Kidney (tissue), 14 donors: Measurements from ENCODE around the gene PPARG. TPM values are rescaled to one million over a fixed set of nuclear protein-coding genes. Genes with fewer than 3 reads are reported as not detected.

Experiments
- DNase-seq, 5 donors: peaks; one replicate each; pipeline ENCODE4 v3.0.0-alpha.2; 2013 to 2020
- FAIRE-seq: peaks from 2 replicates; lab custom pipeline; 2012; peaks lifted over from hg19 to GRCh38; lab: Jason Lieb, UNC
- H3K27ac ChIP-seq, 2 donors: one replicate each; pipeline ENCODE4 v1.7.0; 2013; ENCODE audit warnings: low read depth in 2 of 2, low read length in 2 of 2, inconsistent platforms in 1 of 2
- H3K27me3 ChIP-seq: one replicate; pipeline ENCODE4 v1.7.1; 2013; ENCODE audit warnings: low read length, inconsistent platforms; ENCODE audit not compliant: control insufficient read depth, insufficient read depth
- H3K36me3 ChIP-seq, 3 donors: one replicate each; pipeline versions ENCODE4 v1.7.0 to v1.7.1; 2013; ENCODE audit warnings: low read length in 3 of 3, control low read depth in 1 of 3, inconsistent platforms in 1 of 3; ENCODE audit not compliant: insufficient read depth in 3 of 3, control insufficient read depth in 2 of 3
- H3K4me1 ChIP-seq, 3 donors: one replicate each; pipeline versions ENCODE4 v1.7.0 to v1.7.1; 2013; ENCODE audit warnings: low read length in 3 of 3, inconsistent platforms in 1 of 3, low read depth in 1 of 3; ENCODE audit not compliant: control insufficient read depth in 2 of 3, insufficient read depth in 2 of 3
- H3K4me3 ChIP-seq, 3 donors: one replicate each; pipeline versions ENCODE4 v1.7.0 to v1.8.1; 2013; ENCODE audit warnings: low read length in 3 of 3, control low read depth in 1 of 3, inconsistent platforms in 1 of 3
- H3K9ac ChIP-seq, 3 donors: one replicate each; pipeline versions ENCODE4 v1.7.0 to v1.7.1; 2013; ENCODE audit warnings: low read length in 3 of 3, control low read depth in 1 of 3, inconsistent platforms in 1 of 3
- H3K9me3 ChIP-seq, 3 donors: one replicate each; pipeline versions ENCODE4 v1.7.0 to v1.7.1; 2013; ENCODE audit warnings: low read length in 3 of 3, control low read depth in 1 of 3, inconsistent platforms in 1 of 3; ENCODE audit not compliant: control insufficient read depth in 2 of 3, insufficient read depth in 1 of 3
- CTCF ChIP-seq: IDR thresholded peaks from 3 replicates; pipeline ENCODE4 v1.5.1; 2012; ENCODE audit warnings: mild to moderate bottlenecking, moderate library complexity, borderline replicate concordance; ENCODE audit not compliant: insufficient read depth; ENCODE audit errors: extremely low read depth
- intact Hi-C: fragments of 100-400 bp; cut with DNase I; formaldehyde crosslinking; loops from one replicate; pipeline ENCODE4 v1.11.1; 2022
- polyA plus RNA-seq: library from polyadenylated mRNA; stranded (reverse); fragments of 350-450 nt; fragmentation: Illumina TruSeq; extraction: RNeasy Lipid Tissue Mini Kit (QIAGEN cat#74804); gene quantifications from one replicate; pipeline ENCODE4 v1.2.3, GENCODE V29; 2014; ENCODE audit warnings: low read depth, low replicate concordance; ENCODE audit not compliant: insufficient read depth
- total RNA-seq: library from RNA; stranded (reverse); fragmentation: NEBNext Ultra II Directional; extraction: Animal tissue kit (Norgen Biotek cat#: 25700); gene quantifications from one replicate; pipeline ENCODE4 v1.2.1, GENCODE V29; 2021
- donor health status: control.
- donor health status: control.
- donor health status: control.
- donor health status: control.
- donor health status: control.
- donor health status: DM: yes; HTN: yes; CAD: no.
- donor health status: Normal renal cell carcinoma (clear cell type).

The PPARG gene
- total and polyA plus RNA-seq, 2 donors from 2014 or later = 19.0 to 19.2 TPM

GRCh38 chr3:12371525-12372140, 82.8 kb downstream of the PPARG start:
- Histone ChIP-seq H3K4me3 (no peak overlapping the region), H3K36me3 (no peaks in the 10 kb centered on the region), H3K9me3 (no peaks in the 10 kb centered on the region), H3K9ac (no peak overlapping the region), H3K27me3 (no peaks in the 10 kb centered on the region), H3K4me1 (peaks cover 0 to 2% (median 0%) of the 10 kb centered on the region in 3 donors), H3K27ac (no peak overlapping the region)
- DNase-seq (no peak), FAIRE-seq (no peak)
- intact Hi-C loops = no loop called here
- TF ChIP-seq CTCF = no peak

- Histone ChIP-seq H3K27me3 (no peaks in the 10 kb centered on the region), H3K4me1 (peaks cover 0 to 2% (median 0%) of the 10 kb centered on the region in 3 donors), H3K9ac (no peak overlapping the region), H3K36me3 (no peaks in the 10 kb centered on the region), H3K27ac (no peak overlapping the region), H3K9me3 (no peaks in the 10 kb centered on the region), H3K4me3 (no peak overlapping the region)
- intact Hi-C loops = no loop called here
- DNase-seq (no peak), FAIRE-seq (no peak)
- TF ChIP-seq CTCF = no peak
Observed at GRCh38 chr3:12372741-12373280, 83.9 kb downstream of the PPARG start.

GRCh38 chr3:12375572-12375971, 86.7 kb downstream of the PPARG start:
- no peak for FAIRE-seq
- H3K4me1 ChIP-seq = peaks cover 0 to 6% (median 0%) of the 10 kb centered on the region in 3 donors
- no peaks in the 10 kb centered on the region for H3K9me3 ChIP-seq
- no peak for TF ChIP-seq CTCF
- no peak overlapping the region for H3K9ac ChIP-seq
- no peak for DNase-seq
- intact Hi-C loops = no loop called here
- no peak overlapping the region for H3K27ac ChIP-seq
- H3K4me3 ChIP-seq = no peak overlapping the region
- no peaks in the 10 kb centered on the region for H3K27me3 ChIP-seq
- no peaks in the 10 kb centered on the region for H3K36me3 ChIP-seq
